Germinal center (tissue), 1 donor: ENCODE measurements around the gene ACOX1.
A peak's percentile ranks its signal among the peaks of the same experiment; 100 is the strongest.
"Not testable (repeated sequence)": the region's sequence is repeated elsewhere in the genome, so short reads cannot be mapped to it uniquely, and the experiment has no call there.

Source experiments
- DNase-seq: peaks from one replicate; pipeline ENCODE4 v3.0.0; 2012; ENCODE audit warnings: mixed read lengths, low spot score

The ACOX1 gene

GRCh38 chr17:75981019-75981615 lies 2.2 kb upstream of the ACOX1 start:
- no peak for DNase-seq

GRCh38 chr17:75980188-75981018 lies 1.4 kb upstream of the ACOX1 start:
- no peak for DNase-seq

GRCh38 chr17:75979705-75980187 lies 780 bp upstream of the ACOX1 start:
- no peak for DNase-seq

- DNase-seq, result no peak
Measured at GRCh38 chr17:75976175-75976848, 2.7 kb downstream of the ACOX1 start.

GRCh38 chr17:75975757-75976174 lies 3.2 kb downstream of the ACOX1 start:
- DNase-seq, result no peak

- not testable (repeated sequence) for DNase-seq
Measured at GRCh38 chr17:75975187-75975586, 3.8 kb downstream of the ACOX1 start.

- no peak for DNase-seq
Measured at GRCh38 chr17:75970626-75971025, 8.3 kb downstream of the ACOX1 start.

GRCh38 chr17:75970011-75970523 lies 8.9 kb downstream of the ACOX1 start:
- DNase-seq, result no peak

GRCh38 chr17:75969044-75969443 lies 9.9 kb downstream of the ACOX1 start:
- DNase-seq, result not testable (repeated sequence)

GRCh38 chr17:75965468-75965867 lies 13.5 kb downstream of the ACOX1 start:
- DNase-seq, result no peak

GRCh38 chr17:75959839-75960511 lies 19.0 kb downstream of the ACOX1 start:
- DNase-seq, result no peak

- DNase-seq, result no peak
Measured at GRCh38 chr17:75959051-75959838, 19.7 kb downstream of the ACOX1 start.

GRCh38 chr17:75950855-75951554 lies 28.0 kb downstream of the ACOX1 start:
- no peak for DNase-seq

- DNase-seq, result no peak
Measured at GRCh38 chr17:75950421-75950820, 28.5 kb downstream of the ACOX1 start.

GRCh38 chr17:75945211-75945610 lies 33.8 kb downstream of the ACOX1 start:
- no peak for DNase-seq

GRCh38 chr17:75943491-75943890 lies 35.5 kb downstream of the ACOX1 start:
- DNase-seq, result no peak

- no peak for DNase-seq
Measured at GRCh38 chr17:75942473-75942872, 36.5 kb downstream of the ACOX1 start.

- no peak for DNase-seq
Measured at GRCh38 chr17:75941442-75941819, 37.5 kb downstream of the ACOX1 start.

GRCh38 chr17:75940727-75941441 lies 38.1 kb downstream of the ACOX1 start, which contains the start of gene FBF1:
Gene FBF1, minus strand, starts transcription at chr17:75941042. Its CDS starts 2,893 bp downstream, at chr17:75938149.
- DNase-seq, result peak; percentile 96

GRCh38 chr17:75937652-75938051 lies 41.3 kb downstream of the ACOX1 start:
- no peak for DNase-seq
